T-helper 17 cell (primary cell): ENCODE results near the gene MDM2. TPM values are rescaled to one million over a fixed set of nuclear protein-coding genes. Genes with fewer than 3 reads are reported as not detected.

Experiments
- ATAC-seq: fragments of 150-1000 bp; cut with Tn5 transposase; 2 replicates; pipeline ENCODE4 v1.10.0; 2021; ENCODE audit warnings: mild to moderate bottlenecking, moderate library complexity
- DNase-seq, 3 donors: peaks; one replicate each; pipeline versions ENCODE4 v3.0.0 to v3.0.0-alpha.2; 2020 to 2021
- H3K9me3 ChIP-seq: one replicate; pipeline ENCODE4 v1.7.0; 2013; ENCODE audit warnings: low read length, mild to moderate bottlenecking; ENCODE audit not compliant: control insufficient read depth, poor library complexity, severe bottlenecking
- H3K27ac Mint-ChIP-seq: one replicate; pipeline ENCODE4 v1.8.0; 2022; ENCODE audit warnings: mild to moderate bottlenecking, moderate library complexity, mixed read lengths
- H3K27me3 Mint-ChIP-seq: one replicate; pipeline ENCODE4 v1.8.0; 2022; ENCODE audit warnings: mixed read lengths
- H3K36me3 Mint-ChIP-seq: one replicate; pipeline ENCODE4 v1.8.0; 2022; ENCODE audit warnings: low read depth, mixed read lengths
- H3K4me1 Mint-ChIP-seq: one replicate; pipeline ENCODE4 v1.8.0; 2022; ENCODE audit warnings: mild to moderate bottlenecking, mixed read lengths
- H3K4me3 Mint-ChIP-seq: one replicate; pipeline ENCODE4 v1.8.0; 2022; ENCODE audit warnings: mild to moderate bottlenecking, moderate library complexity, mixed read lengths
- total RNA-seq, 4 donors: library from RNA in 2 of 4; stranded (reverse) in 2 of 4; gene quantifications; one replicate each; pipeline ENCODE4 v1.2.3 and lab custom pipeline; 2022 to 2026

MDM2 gene
- total RNA-seq, 2 donors from 2014 or later, result 96.3 to 101 TPM

GRCh38 chr12:68878283-68878682 lies 70.3 kb downstream of the MDM2 start:
- no peaks in the 10 kb centered on the region for H3K9me3 ChIP-seq
- Mint-ChIP-seq H3K27me3 (no peaks in the 10 kb centered on the region), H3K27ac (no peak overlapping the region), H3K4me1 (no peaks in the 10 kb centered on the region), H3K36me3 (peaks cover 2% of the 10 kb centered on the region), H3K4me3 (no peak overlapping the region)
- no peak for ATAC-seq
- no peak for DNase-seq

DNA sequence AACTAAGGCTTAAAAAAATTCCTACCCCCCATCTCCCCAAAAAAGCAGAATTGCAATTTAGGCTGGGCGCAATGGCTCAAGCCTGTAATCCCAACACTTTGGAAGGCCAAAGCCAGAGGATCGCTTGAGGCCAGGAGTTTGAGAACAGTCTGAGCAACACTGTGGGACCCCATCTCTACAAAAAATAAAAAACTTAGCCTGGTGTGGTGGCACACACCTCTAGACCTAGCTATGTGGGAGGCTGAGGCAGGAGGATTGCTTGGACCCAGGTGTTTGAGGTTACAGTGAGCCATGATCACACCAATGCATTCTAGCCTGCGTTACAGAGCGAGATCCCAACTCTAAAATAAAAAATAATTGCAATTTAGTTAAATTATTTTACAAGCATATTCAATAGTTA lies 70.9 kb downstream of the MDM2 start:
- no peak overlapping the region for H3K27ac Mint-ChIP-seq
- H3K4me1 Mint-ChIP-seq, result no peaks in the 10 kb centered on the region
- DNase-seq, result no peak
- peaks cover 2% of the 10 kb centered on the region for H3K36me3 Mint-ChIP-seq
- H3K4me3 Mint-ChIP-seq, result no peak overlapping the region
- no peak for ATAC-seq
- no peaks in the 10 kb centered on the region for H3K27me3 Mint-ChIP-seq
- H3K9me3 ChIP-seq, result no peaks in the 10 kb centered on the region

GRCh38 chr12:68880660-68881325 lies 72.8 kb downstream of the MDM2 start:
- Mint-ChIP-seq H3K27ac (peak overlapping the region; percentile 59), H3K4me3 (no peak overlapping the region), H3K36me3 (peaks cover 2% of the 10 kb centered on the region), H3K4me1 (no peaks in the 10 kb centered on the region), H3K27me3 (no peaks in the 10 kb centered on the region)
- no peaks in the 10 kb centered on the region for H3K9me3 ChIP-seq
- DNase-seq (no peak), ATAC-seq (no peak)

- Mint-ChIP-seq H3K4me1 (no peaks in the 10 kb centered on the region), H3K27me3 (no peaks in the 10 kb centered on the region), H3K27ac (no peak overlapping the region), H3K36me3 (peaks cover 2% of the 10 kb centered on the region), H3K4me3 (no peak overlapping the region)
- H3K9me3 ChIP-seq, result no peaks in the 10 kb centered on the region
- DNase-seq (no peak), ATAC-seq (no peak)
Measured at GRCh38 chr12:68882251-68882964, 74.4 kb downstream of the MDM2 start.

DNA sequence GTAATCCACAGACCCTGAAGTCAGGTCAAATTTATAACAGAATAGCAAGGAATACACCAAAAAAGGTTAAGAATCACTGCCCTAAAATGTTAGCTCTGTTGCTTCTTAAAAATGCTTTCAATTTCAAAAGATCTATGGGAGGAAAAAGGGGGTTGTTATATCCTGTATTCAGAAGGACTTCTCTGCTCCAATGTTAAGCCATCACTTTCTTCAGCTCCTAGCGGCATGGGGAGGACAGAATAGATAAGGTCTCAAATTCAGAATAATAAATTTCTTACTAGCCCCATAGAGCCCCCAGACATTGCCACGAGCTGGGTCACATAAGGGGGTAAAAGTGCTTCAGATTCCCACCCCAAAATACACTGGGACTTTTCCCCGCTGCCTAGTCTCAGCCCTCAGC lies 75.2 kb downstream of the MDM2 start:
- no peaks in the 10 kb centered on the region for H3K27me3 Mint-ChIP-seq
- H3K9me3 ChIP-seq, result no peaks in the 10 kb centered on the region
- H3K36me3 Mint-ChIP-seq, result peaks cover 2% of the 10 kb centered on the region
- H3K4me1 Mint-ChIP-seq, result no peaks in the 10 kb centered on the region
- H3K4me3 Mint-ChIP-seq, result no peak overlapping the region
- no peak overlapping the region for H3K27ac Mint-ChIP-seq
- no peak for ATAC-seq
- DNase-seq, result no peak

DNA sequence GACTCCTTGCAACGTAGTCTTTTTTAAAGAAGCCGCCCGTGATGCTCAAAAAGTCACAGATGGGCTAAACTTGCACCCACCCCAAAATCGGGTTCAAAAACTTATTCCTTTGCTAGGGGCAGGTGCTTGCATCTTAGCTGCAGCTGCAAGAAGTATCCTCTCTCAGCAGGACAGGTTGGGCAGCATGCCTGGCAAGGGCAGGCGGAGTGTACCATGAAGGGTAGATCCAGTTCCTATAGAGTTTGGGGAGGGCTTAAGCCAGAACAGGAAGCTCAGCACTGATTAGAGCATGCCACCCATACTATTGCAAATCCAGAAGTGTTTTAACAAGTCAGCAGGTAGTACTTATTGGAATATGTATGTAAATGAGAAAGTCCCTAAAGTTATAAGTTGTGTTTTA lies 76.3 kb downstream of the MDM2 start:
- Mint-ChIP-seq H3K27ac (no peak overlapping the region), H3K36me3 (no peaks in the 10 kb centered on the region), H3K4me3 (no peak overlapping the region), H3K27me3 (no peaks in the 10 kb centered on the region), H3K4me1 (no peaks in the 10 kb centered on the region)
- DNase-seq (no peak), ATAC-seq (no peak)
- H3K9me3 ChIP-seq, result no peaks in the 10 kb centered on the region

DNA sequence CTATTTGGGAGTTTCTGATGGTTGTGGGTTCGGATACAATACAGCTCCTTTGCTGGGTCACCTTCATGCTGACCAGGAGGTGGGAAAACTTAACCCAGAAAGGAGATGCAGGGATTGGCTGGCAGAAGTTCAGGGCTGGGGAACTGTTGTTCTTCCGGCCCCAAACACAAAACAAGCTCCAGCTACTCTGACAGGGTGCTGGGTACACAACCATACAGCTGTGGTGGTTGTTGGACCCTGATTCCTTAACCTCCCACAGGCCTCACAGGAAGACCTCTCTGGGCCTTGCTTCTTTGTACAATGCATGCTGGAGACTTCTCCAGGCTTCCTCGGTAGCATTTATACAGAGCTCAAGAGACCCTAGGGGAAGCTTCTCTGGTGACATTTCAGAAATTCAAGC lies 77.4 kb downstream of the MDM2 start:
- Mint-ChIP-seq H3K4me3 (no peak overlapping the region), H3K4me1 (peaks cover 3% of the 10 kb centered on the region), H3K36me3 (no peaks in the 10 kb centered on the region), H3K27ac (no peak overlapping the region), H3K27me3 (no peaks in the 10 kb centered on the region)
- DNase-seq (no peak), ATAC-seq (no peak)
- no peaks in the 10 kb centered on the region for H3K9me3 ChIP-seq

DNA sequence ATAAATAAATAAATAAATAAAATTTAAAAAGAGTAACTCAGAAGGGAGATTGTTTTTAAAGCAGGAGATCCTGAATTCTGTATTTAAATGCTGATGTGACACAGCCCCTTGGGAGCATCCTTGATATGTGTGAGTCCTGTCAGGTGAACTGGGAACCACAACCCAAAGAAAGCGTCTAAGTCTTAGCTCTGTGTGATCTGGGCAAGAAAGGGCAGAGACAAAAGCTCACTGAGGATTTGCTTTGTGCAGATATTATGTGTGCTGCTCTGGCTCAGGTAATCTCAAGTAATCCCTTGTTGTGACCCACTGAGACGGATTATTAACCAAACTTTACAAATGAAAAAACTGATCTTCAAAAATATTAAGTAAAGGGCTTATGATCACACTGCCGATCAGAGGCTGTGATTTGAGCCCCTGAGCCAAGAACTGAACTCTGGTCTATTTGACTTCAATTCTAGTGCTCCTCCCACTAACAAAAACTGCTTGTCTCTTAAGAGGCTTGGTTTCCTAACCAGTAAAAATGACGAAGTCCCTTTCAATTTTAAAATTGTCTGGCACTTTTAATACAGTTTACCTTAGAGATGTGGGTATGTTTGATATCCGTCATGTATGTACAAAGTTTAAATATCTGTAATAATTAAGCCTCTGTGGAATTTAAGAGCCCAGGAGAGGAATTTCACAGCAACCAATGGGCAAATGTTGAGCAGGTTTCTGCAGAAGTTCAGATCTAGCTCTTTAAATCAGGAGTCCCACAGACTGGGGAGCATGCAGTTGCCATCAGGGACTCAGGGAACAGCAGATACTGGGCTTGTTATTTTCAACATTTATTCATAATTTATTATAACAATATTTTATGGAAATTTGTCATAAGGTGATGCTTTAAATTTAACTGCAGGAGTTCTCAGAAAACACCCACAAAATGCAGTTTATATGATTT lies 78.9 kb downstream of the MDM2 start:
- H3K27ac Mint-ChIP-seq, result no peak overlapping the region
- no peaks in the 10 kb centered on the region for H3K36me3 Mint-ChIP-seq
- no peaks in the 10 kb centered on the region for H3K9me3 ChIP-seq

GRCh38 chr12:68887641-68888040 lies 79.7 kb downstream of the MDM2 start:
- Mint-ChIP-seq H3K4me3 (no peak overlapping the region), H3K27ac (no peak overlapping the region), H3K36me3 (no peaks in the 10 kb centered on the region), H3K4me1 (peaks cover 8% of the 10 kb centered on the region), H3K27me3 (no peaks in the 10 kb centered on the region)
- DNase-seq, result no peak
- no peaks in the 10 kb centered on the region for H3K9me3 ChIP-seq
- no peak for ATAC-seq

More for the DNA sequence above, 78.9 kb downstream of the MDM2 start:
- no peak for ATAC-seq
- Mint-ChIP-seq H3K4me3 (no peak overlapping the region), H3K4me1 (peaks cover 3% of the 10 kb centered on the region), H3K27me3 (no peaks in the 10 kb centered on the region)
- DNase-seq, result no peak

DNA sequence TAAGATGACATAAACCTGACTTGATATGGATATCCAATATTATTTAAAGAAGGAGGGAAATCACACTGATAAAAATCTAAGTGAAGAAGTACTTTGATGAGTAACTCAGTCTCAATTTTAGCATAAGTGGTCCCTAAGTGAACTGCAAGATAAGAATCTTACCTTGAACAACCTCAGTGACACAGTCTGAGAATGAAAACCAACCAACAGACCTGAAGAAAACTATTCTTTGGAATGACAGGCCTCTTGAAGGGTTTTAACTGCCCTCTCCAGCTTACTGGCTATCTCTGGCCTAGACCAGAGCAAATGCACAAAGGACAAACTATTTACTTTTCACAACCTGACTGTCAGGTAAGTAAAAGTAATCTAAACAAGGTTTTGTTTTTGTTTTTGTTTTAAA lies 80.3 kb downstream of the MDM2 start:
- no peaks in the 10 kb centered on the region for H3K9me3 ChIP-seq
- Mint-ChIP-seq H3K27me3 (no peaks in the 10 kb centered on the region), H3K4me3 (no peak overlapping the region), H3K4me1 (peaks cover 8% of the 10 kb centered on the region), H3K27ac (no peak overlapping the region), H3K36me3 (no peaks in the 10 kb centered on the region)
- no peak for DNase-seq
- ATAC-seq, result no peak

- Mint-ChIP-seq H3K4me3 (no peak overlapping the region), H3K4me1 (peaks cover 8% of the 10 kb centered on the region), H3K27ac (no peak overlapping the region), H3K27me3 (no peaks in the 10 kb centered on the region), H3K36me3 (no peaks in the 10 kb centered on the region)
- no peak for DNase-seq
- H3K9me3 ChIP-seq, result no peaks in the 10 kb centered on the region
- no peak for ATAC-seq
Measured at GRCh38 chr12:68890701-68891113, 82.7 kb downstream of the MDM2 start.

- peaks cover 8% of the 10 kb centered on the region for H3K4me1 Mint-ChIP-seq
- no peak overlapping the region for H3K27ac Mint-ChIP-seq
- no peak for ATAC-seq
- H3K27me3 Mint-ChIP-seq, result no peaks in the 10 kb centered on the region
- H3K4me3 Mint-ChIP-seq, result no peak overlapping the region
- no peak for DNase-seq
- no peaks in the 10 kb centered on the region for H3K36me3 Mint-ChIP-seq
- no peaks in the 10 kb centered on the region for H3K9me3 ChIP-seq
Measured at GRCh38 chr12:68891141-68891540, 83.2 kb downstream of the MDM2 start.

- no peaks in the 10 kb centered on the region for H3K27me3 Mint-ChIP-seq
- DNase-seq, result no peak
- H3K27ac Mint-ChIP-seq, result no peak overlapping the region
- no peaks in the 10 kb centered on the region for H3K36me3 Mint-ChIP-seq
- H3K4me3 Mint-ChIP-seq, result no peak overlapping the region
- no peaks in the 10 kb centered on the region for H3K9me3 ChIP-seq
- ATAC-seq, result no peak
- peaks cover 10% of the 10 kb centered on the region for H3K4me1 Mint-ChIP-seq
Measured at GRCh38 chr12:68893201-68893600, 85.2 kb downstream of the MDM2 start.
